Measurements from ENCODE around the gene JPT2.

- TF ChIP-seq CTCF (conservative IDR thresholded peaks at IDR 0.05; ENCODE audit: low read depth in 2 of 2) (no peak), EZH2 (IDR thresholded peaks at IDR 0.05; ENCODE audit: low read depth, unreplicated experiment) (no peak), NANOG (IDR thresholded peaks at IDR 0.05; ENCODE audit: borderline replicate concordance) (no peak), CREB1 (CRISPR knock-in tag; IDR thresholded peaks at IDR 0.05; ENCODE audit: low read depth) (no peak), REST (IDR thresholded peaks at IDR 0.05; ENCODE audit: unreplicated experiment) (no peak), POLR2AphosphoS5 (IDR thresholded peaks at IDR 0.05; ENCODE audit: low read depth) (no peak)
These were observed 19.0 kb upstream of the JPT2 start for GRCh38 chr16:1659031-1659430.
